ENCODE data around the gene ATP11A. TPM values are rescaled to one million over a fixed set of nuclear protein-coding genes. Genes with fewer than 3 reads are reported as not detected.

The ATP11A gene
- total RNA-seq, 1 donor from 2014 or later, result 211 TPM

- peaks cover 6% of the 10 kb centered on the region for H3K36me3 Mint-ChIP-seq (ENCODE audit: low read depth, unreplicated experiment)
- H3K27me3 Mint-ChIP-seq (ENCODE audit: unreplicated experiment), result peaks cover 4% of the 10 kb centered on the region
- no peak for TF ChIP-seq CTCF (IDR thresholded peaks at IDR 0.05; ENCODE audit: unreplicated experiment)
- H3K27ac Mint-ChIP-seq (ENCODE audit: unreplicated experiment), result no peak overlapping the region
- DNase-seq (ENCODE audit: low spot score), result no peak
- no peak overlapping the region for H3K4me3 Mint-ChIP-seq (ENCODE audit: unreplicated experiment)
- H3K4me1 Mint-ChIP-seq (ENCODE audit: unreplicated experiment), result peaks cover 53% of the 10 kb centered on the region
- no peaks in the 10 kb centered on the region for H3K9me3 Mint-ChIP-seq (ENCODE audit: unreplicated experiment)
Observed at GRCh38 chr13:112724788-112725345, 35.0 kb downstream of the ATP11A start.

- no peaks in the 10 kb centered on the region for H3K9me3 Mint-ChIP-seq (ENCODE audit: unreplicated experiment)
- no peak for DNase-seq (ENCODE audit: low spot score)
- peaks cover 49% of the 10 kb centered on the region for H3K4me1 Mint-ChIP-seq (ENCODE audit: unreplicated experiment)
- peaks cover 3% of the 10 kb centered on the region for H3K36me3 Mint-ChIP-seq (ENCODE audit: low read depth, unreplicated experiment)
- H3K27ac Mint-ChIP-seq (ENCODE audit: unreplicated experiment), result no peak overlapping the region
- TF ChIP-seq CTCF (IDR thresholded peaks at IDR 0.05; ENCODE audit: unreplicated experiment), result no peak
- H3K4me3 Mint-ChIP-seq (ENCODE audit: unreplicated experiment), result no peak overlapping the region
- H3K27me3 Mint-ChIP-seq (ENCODE audit: unreplicated experiment), result peaks cover 4% of the 10 kb centered on the region
Observed at GRCh38 chr13:112725346-112726015, 35.6 kb downstream of the ATP11A start.

DNA sequence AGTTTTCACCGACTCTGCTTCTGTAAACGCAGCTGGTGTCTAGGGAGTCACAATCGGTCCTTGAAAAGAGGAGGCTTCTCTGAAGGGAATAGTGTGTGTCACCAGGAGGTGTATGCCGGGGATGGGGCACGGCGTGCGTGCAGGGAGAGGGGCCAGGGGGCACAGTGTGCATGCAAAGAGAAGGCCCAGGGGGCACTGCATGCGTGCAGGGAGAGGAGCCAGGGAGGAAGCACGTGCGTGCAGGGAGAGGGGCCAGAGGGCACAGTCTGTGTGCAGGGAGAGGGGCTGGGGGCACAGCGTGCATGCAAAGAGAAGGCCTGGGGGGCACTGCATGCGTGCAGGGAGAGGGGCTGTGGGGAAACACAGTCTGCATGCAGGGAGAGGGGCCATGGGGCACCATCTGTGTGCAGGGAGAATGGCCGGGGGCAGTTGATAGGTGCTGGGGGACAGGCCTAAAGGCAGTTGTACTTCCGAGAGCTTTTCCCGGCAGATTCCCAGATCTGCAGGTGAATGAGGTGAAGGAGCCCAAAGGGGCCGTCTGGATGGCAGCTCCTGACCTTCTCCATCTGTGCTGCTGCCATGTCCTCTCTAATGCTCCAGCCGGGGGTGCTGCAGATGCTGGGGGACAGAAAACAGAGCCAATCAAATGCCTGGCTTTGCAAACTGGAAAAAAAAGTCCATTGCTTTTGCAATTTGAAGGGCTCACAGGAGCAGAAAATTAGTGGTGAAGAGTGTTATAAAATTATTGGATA, 36.4 kb downstream of the ATP11A start:
- no peak for TF ChIP-seq CTCF (IDR thresholded peaks at IDR 0.05; ENCODE audit: unreplicated experiment)
- peaks cover 4% of the 10 kb centered on the region for H3K27me3 Mint-ChIP-seq (ENCODE audit: unreplicated experiment)
- no peak for DNase-seq (ENCODE audit: low spot score)
- peaks cover 43% of the 10 kb centered on the region for H3K4me1 Mint-ChIP-seq (ENCODE audit: unreplicated experiment)
- H3K9me3 Mint-ChIP-seq (ENCODE audit: unreplicated experiment), result no peaks in the 10 kb centered on the region
- H3K27ac Mint-ChIP-seq (ENCODE audit: unreplicated experiment), result no peak overlapping the region
- no peak overlapping the region for H3K4me3 Mint-ChIP-seq (ENCODE audit: unreplicated experiment)
- H3K36me3 Mint-ChIP-seq (ENCODE audit: low read depth, unreplicated experiment), result peaks cover 4% of the 10 kb centered on the region

DNA sequence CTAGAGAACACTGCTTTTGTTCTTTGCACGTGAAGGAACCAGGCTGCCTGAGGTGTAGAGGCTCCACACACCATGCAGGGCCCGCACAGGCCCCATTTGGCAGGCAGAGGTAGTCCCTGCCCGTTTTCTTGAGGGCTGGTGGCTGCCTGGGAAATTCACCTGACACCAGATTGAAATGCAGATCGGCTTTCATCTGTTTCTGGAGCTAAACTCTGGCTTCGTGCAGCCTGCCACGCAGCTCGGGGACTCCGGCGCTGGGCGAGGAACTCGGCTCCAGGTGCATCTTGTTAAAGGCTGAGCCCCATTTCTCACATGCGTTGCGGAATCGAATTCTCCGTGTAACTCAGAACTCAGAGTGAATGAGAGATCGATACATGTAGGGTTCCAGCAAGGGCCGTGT, 37.7 kb downstream of the ATP11A start:
- no peak for DNase-seq (ENCODE audit: low spot score)
- H3K4me3 Mint-ChIP-seq (ENCODE audit: unreplicated experiment), result no peak overlapping the region
- no peaks in the 10 kb centered on the region for H3K9me3 Mint-ChIP-seq (ENCODE audit: unreplicated experiment)
- peaks cover 6% of the 10 kb centered on the region for H3K27me3 Mint-ChIP-seq (ENCODE audit: unreplicated experiment)
- H3K36me3 Mint-ChIP-seq (ENCODE audit: low read depth, unreplicated experiment), result peaks cover 10% of the 10 kb centered on the region
- TF ChIP-seq CTCF (IDR thresholded peaks at IDR 0.05; ENCODE audit: unreplicated experiment), result no peak
- peaks cover 34% of the 10 kb centered on the region for H3K4me1 Mint-ChIP-seq (ENCODE audit: unreplicated experiment)
- no peak overlapping the region for H3K27ac Mint-ChIP-seq (ENCODE audit: unreplicated experiment)

All from endothelial cell (in vitro differentiated cells).